ENCODE measurements around the gene BEX1. TPM values are rescaled to one million over a fixed set of nuclear protein-coding genes. Genes with fewer than 3 reads are reported as not detected.
A peak's percentile ranks its signal among the peaks of the same experiment; 100 is the strongest.

Gene BEX1
- total and polyA plus RNA-seq, 2 experiments from 2014 or later = 102 to 166 TPM

DNA sequence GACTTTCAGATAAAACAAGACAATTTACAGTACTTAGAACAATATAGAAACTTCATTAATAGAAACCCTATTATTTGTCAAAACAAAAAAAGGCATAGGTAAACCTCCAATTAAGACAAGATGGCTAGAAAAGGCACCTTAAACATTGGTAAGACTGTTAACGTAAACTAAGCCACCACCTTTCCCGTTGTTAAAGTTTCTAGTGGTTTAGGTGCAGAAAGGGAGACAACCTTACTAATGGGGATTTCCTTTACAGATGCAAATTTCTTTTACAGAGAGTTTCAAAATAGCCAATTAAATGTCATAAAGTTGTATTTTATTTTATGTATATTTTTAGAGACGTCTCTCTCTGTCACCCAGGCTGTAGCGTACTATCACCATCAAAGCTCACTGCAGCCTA, 36.5 kb upstream of the BEX1 start:
- H3K4me1 ChIP-seq (ENCODE audit: low read depth) = peaks cover 12% of the 10 kb centered on the region
- TF ChIP-seq, protein P1, sequence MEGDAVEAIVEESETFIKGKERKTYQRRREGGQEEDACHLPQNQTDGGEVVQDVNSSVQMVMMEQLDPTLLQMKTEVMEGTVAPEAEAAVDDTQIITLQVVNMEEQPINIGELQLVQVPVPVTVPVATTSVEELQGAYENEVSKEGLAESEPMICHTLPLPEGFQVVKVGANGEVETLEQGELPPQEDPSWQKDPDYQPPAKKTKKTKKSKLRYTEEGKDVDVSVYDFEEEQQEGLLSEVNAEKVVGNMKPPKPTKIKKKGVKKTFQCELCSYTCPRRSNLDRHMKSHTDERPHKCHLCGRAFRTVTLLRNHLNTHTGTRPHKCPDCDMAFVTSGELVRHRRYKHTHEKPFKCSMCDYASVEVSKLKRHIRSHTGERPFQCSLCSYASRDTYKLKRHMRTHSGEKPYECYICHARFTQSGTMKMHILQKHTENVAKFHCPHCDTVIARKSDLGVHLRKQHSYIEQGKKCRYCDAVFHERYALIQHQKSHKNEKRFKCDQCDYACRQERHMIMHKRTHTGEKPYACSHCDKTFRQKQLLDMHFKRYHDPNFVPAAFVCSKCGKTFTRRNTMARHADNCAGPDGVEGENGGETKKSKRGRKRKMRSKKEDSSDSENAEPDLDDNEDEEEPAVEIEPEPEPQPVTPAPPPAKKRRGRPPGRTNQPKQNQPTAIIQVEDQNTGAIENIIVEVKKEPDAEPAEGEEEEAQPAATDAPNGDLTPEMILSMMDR (IDR thresholded peaks at IDR 0.05; ENCODE audit: low read depth, low read length) = no peak
- no peak for DNase-seq (ENCODE audit: low read depth in 1 of 2, low spot score in 1 of 2)
- H3K4me3 ChIP-seq = no peak overlapping the region
- no peaks in the 10 kb centered on the region for H3K27me3 ChIP-seq
- H3K9me3 ChIP-seq (ENCODE audit: low read depth) = no peaks in the 10 kb centered on the region
- peak overlapping the region; percentile 89 for H3K27ac ChIP-seq
- no peaks in the 10 kb centered on the region for H3K36me3 ChIP-seq

GRCh38 chrX:103099691-103100090, 35.7 kb upstream of the BEX1 start:
- DNase-seq (ENCODE audit: low read depth in 1 of 2, low spot score in 1 of 2) = no peak
- TF ChIP-seq, protein P1 (IDR thresholded peaks at IDR 0.05; ENCODE audit: low read depth, low read length) = no peak
- H3K4me3 ChIP-seq = no peak overlapping the region
- no peaks in the 10 kb centered on the region for H3K9me3 ChIP-seq (ENCODE audit: low read depth)
- peaks cover 14% of the 10 kb centered on the region for H3K4me1 ChIP-seq (ENCODE audit: low read depth)
- H3K27ac ChIP-seq = peak overlapping the region; percentile 89
- H3K36me3 ChIP-seq = no peaks in the 10 kb centered on the region
- H3K27me3 ChIP-seq = no peaks in the 10 kb centered on the region

DNA sequence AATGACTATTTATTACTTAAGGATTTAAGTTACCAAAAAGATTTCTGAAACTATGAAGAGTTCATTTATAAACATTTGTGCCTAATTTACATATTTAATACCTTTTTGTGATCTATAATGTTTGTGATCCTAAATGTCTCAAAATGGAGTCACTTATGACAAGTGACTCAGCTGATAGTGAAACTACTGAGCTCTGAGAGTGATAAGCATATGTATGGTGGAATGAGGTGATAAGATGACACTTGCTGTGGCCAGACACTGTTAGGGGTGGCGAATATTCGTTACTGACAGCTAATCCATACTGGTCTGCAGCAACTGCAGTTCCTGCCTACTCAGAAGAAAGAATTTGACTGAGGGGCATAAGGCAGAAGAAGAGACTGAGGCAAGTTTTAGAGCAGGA, 34.5 kb upstream of the BEX1 start:
- Histone ChIP-seq H3K27ac (peak overlapping the region; percentile 27), H3K36me3 (no peaks in the 10 kb centered on the region), H3K4me3 (no peak overlapping the region), H3K9me3 (ENCODE audit: low read depth) (no peaks in the 10 kb centered on the region), H3K27me3 (no peaks in the 10 kb centered on the region), H3K4me1 (ENCODE audit: low read depth) (peaks cover 14% of the 10 kb centered on the region)
- TF ChIP-seq, protein P1 (IDR thresholded peaks at IDR 0.05; ENCODE audit: low read depth, low read length) = no peak
- DNase-seq (ENCODE audit: low read depth in 1 of 2, low spot score in 1 of 2) = no peak

GRCh38 chrX:103092942-103093341, 29.0 kb upstream of the BEX1 start, which contains the start of gene NXF3:
Gene NXF3 (minus strand): TSS chrX:103093143. CDS start chrX:103093023, 120 bp downstream.
- Histone ChIP-seq H3K4me1 (ENCODE audit: low read depth) (peaks cover 3% of the 10 kb centered on the region), H3K4me3 (no peak within 1 kb of the TSS), H3K27ac (no peak within 1 kb of the TSS), H3K27me3 (no peaks in the 10 kb centered on the region), H3K36me3 (no peaks in the 10 kb centered on the region), H3K9me3 (ENCODE audit: low read depth) (no peaks in the 10 kb centered on the region)
- no peak for DNase-seq (ENCODE audit: low read depth in 1 of 2, low spot score in 1 of 2)
- TF ChIP-seq, protein P1 (IDR thresholded peaks at IDR 0.05; ENCODE audit: low read depth, low read length) = no peak

GRCh38 chrX:103081051-103081450, 17.1 kb upstream of the BEX1 start:
- Histone ChIP-seq H3K27ac (no peak overlapping the region), H3K4me3 (no peak overlapping the region), H3K9me3 (ENCODE audit: low read depth) (no peaks in the 10 kb centered on the region), H3K36me3 (no peaks in the 10 kb centered on the region), H3K4me1 (ENCODE audit: low read depth) (no peaks in the 10 kb centered on the region), H3K27me3 (no peaks in the 10 kb centered on the region)
- no peak for DNase-seq (ENCODE audit: low read depth in 1 of 2, low spot score in 1 of 2)
- TF ChIP-seq, protein P1 (IDR thresholded peaks at IDR 0.05; ENCODE audit: low read depth, low read length) = no peak

GRCh38 chrX:103073467-103073866, 9.5 kb upstream of the BEX1 start:
- Histone ChIP-seq H3K36me3 (no peaks in the 10 kb centered on the region), H3K4me1 (ENCODE audit: low read depth) (no peaks in the 10 kb centered on the region)

More at GRCh38 chrX:103073467-103073866, 9.5 kb upstream of the BEX1 start:
- Histone ChIP-seq H3K27ac (no peak overlapping the region), H3K9me3 (ENCODE audit: low read depth) (no peaks in the 10 kb centered on the region), H3K4me3 (no peak overlapping the region), H3K27me3 (no peaks in the 10 kb centered on the region)
- peak in 1 of 2 donors; percentile 47 for DNase-seq (ENCODE audit: low read depth in 1 of 2, low spot score in 1 of 2)
- TF ChIP-seq, protein P1 (IDR thresholded peaks at IDR 0.05; ENCODE audit: low read depth, low read length) = no peak

All from cardiac muscle cell (in vitro differentiated cells and primary cell).